GM10847 (cell line): ENCODE results near the gene RPL37.

ENCODE experiments used
- POLR2A ChIP-seq: IDR thresholded peaks from 2 replicates; pipeline ENCODE4 v1.6.1; 2011; ENCODE audit not compliant: insufficient read length; ENCODE audit errors: extremely low read depth

The RPL37 gene

DNA sequence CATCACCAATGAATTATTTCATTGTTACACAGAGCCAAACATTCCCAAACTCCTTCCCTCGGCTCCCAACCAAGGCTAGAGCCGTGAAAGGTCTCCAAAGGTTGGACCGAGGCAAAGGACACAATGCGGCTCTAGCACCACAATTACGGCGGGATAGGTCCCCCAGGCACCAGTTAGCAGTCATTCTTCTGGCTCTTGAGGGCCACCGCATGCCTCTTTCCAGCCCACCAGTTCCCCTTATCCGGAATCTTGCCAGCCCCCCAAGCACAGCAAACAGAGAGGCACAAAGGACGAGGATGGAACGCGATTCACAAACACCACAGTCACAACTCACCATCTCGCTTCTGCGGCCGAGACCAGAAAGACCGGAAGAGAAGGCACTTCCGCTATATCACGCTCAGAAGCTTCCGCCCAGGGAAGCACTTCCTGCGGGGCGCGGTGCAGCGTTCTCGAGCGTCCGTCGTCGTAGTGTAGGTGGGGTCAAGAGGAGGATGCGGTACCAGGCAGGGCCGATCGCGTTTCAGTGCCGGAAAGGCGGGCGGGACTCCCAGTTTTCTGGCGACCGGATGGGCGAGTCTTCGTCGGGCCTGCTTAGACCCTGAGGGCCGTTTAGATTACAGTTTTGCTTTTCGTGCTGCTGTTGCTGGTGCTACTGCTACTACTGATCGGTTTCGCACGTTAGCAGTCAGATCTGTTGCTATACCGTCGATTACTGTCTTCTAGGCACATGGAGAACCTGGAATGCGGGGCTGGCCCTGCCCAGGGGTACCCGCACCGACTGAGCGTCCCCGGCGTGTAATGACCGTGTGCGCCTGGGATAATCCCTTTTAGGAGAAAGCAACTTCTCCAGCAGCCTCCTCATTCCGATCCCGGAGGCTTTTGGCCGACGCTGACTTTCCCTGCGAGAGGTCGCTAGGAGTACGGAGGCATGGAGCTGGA lies at the start of gene RPL37:
Gene RPL37 (minus strand): TSS at position 374 of the 939 bp plus-strand sequence. CDS start 37 bp downstream, at position 337.
- TF ChIP-seq POLR2A = peak; percentile 97

DNA sequence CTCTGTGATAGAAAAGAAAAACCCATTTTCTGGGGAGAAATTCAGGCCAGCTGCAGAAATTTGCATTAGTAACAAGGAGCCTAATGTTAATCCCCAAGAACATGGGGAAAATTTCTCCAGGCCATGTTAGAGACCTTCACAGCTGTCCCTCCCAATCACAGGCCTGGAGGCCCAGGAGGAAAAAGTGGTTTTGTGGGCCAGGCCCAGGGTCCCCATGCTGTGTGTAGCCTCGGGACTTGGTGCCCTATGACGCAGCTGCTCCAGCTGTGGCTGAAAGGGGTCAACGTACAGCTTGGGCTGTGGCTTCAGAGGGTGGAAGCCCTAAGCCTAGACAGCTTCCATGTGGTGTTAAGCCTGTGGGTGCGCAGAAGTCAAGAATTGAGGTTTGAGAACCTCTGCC lies 47.3 kb upstream of the RPL37 start:
- no peak for TF ChIP-seq POLR2A

DNA sequence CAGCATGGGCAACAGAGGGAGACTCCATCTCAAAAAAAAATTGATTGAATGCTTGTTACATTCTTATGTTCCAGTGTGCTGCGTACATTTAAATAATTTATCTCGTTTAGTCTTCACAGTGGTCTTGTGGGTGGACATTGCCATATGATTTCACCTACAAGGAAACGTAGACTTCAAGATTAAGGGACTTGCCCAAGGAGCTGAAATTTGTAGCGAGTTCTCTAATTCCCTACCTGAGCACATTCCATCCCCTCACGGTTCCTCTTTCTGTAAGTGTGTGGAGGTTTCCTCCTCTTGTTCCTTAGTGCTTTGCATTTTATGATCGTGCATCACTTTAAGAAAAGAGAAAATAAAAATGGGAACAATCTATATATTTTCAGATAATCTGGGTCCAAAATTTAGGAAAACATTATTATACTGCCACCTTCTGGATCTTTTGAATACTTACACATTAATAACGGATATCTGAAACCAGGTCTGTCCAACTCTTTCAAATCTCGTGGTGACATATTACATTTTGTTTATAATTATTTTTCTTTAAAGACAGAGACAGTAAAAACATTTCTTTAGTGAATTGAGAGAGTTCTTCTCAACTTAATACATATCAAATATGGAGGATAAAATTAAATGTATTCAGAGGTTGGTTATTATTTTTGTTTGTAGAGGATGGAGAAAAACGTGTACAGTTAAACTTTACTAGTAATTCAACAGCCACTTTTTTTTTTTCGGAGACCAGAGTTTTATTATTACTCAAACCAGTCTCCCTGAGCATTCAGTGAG lies 44.3 kb upstream of the RPL37 start:
- no peak for TF ChIP-seq POLR2A

DNA sequence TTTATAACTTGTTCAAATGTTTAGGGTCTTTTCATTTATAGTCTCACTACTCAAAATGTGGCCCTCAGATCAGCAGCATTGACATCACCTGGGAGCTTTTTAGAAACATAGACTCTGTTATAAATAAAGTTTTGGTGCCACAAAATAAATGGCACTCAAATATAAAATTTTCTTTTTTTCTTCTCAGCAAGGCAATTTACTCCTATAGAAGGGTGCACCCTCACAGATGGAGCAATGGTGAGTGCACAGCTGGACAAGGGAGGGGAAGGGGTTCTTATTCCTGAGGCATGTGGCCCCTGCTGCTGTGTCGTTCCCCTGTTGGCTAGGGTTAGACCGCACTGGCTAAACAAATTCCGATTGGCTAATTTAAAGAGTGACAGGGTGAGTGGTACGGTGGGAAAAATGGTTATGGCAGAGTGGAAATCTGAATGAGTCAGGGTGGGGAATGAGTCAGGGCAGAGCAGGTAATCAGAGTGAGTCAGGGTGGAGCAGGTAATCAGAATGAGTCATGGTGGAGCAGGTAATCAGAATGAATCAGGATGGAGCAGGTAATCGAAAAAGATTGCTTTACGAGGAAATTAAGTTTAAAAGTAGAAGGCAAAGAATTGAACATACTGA lies 42.5 kb upstream of the RPL37 start:
- no peak for TF ChIP-seq POLR2A

DNA sequence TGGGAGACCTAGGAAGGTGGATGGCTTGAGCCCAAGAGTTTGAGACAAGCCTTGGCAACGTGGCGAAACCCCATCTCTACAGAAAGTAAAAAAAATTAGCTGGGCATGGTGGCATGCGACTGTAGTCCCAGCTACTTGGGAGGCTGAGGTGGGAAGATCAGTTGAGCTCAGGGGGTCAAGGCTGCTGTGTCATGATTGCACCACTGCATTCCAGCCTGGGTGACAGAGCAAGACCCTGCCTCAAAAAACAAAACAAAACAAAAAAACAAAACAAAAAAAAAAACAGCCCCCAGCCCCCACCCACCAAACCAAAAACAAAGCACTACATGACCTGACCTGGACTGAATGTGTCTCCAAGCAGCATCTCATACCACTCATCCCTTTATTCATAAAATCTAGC lies 40.9 kb upstream of the RPL37 start:
- no peak for TF ChIP-seq POLR2A

DNA sequence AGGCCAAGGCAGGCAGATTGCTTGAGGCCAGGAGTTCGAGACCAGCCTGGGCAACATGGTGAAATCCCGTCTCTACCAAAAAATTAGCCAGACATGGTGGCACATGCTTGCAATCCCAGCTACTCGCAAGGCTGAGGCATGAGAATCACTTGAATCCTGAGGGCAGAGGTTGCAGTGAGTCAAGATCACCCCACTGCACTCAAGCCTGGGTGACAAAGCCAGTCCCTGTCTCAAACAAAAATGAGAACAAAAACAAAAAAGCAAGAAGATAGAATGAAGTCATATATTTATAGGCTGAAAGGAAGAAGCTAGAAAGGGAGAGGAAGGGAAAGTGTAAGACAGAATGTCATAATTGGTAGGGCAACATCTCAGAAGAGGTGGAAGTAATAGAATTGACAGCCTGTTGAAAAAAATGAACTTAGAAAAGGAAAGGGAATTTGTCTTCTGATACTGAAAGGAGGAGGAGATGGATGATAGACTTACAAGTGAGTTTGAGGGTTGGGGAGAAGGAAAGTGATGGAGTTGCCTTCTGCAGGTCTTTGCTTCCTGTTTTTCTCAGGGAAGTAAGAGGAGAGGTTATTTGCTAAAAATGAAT lies 38.4 kb upstream of the RPL37 start:
- TF ChIP-seq POLR2A = no peak

DNA sequence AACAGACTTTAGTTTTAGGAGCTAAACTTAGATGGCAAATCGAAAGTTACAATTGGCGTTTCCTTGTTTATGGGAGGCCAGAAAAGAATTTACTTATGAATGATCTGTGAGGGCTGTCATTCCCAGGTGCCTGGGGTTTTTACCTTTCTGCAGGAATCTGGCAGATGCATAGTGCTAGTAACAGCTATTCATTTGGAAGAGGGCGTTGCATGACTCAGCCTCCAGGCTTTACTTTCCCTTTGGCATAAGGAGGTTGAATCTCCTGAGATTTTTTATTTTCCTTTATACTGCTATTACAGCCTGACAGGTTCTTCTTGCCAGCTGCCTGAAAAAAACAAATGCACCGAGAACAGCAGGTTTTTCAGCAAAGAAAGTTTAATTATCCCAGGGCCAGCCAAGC lies 36.2 kb upstream of the RPL37 start:
- no peak for TF ChIP-seq POLR2A

DNA sequence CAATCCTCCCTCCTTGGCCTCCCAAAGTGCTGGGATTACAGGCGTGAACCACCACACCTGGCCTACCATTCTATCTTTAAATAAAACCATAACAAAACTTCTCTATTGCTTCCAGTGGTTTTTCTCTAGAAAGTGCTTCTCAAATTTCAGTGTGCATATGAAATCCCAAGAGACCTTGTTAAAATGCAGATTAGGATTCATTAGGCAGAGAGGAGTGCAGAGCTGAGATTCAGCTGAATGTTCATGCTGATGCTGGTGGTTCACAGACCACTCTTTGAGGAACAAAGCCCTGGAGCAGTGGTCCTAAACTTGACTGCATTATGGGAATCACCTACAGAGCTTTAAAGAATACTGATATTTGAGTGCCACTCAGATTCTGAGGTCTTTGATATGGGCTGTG lies 34.4 kb upstream of the RPL37 start:
- TF ChIP-seq POLR2A = no peak

DNA sequence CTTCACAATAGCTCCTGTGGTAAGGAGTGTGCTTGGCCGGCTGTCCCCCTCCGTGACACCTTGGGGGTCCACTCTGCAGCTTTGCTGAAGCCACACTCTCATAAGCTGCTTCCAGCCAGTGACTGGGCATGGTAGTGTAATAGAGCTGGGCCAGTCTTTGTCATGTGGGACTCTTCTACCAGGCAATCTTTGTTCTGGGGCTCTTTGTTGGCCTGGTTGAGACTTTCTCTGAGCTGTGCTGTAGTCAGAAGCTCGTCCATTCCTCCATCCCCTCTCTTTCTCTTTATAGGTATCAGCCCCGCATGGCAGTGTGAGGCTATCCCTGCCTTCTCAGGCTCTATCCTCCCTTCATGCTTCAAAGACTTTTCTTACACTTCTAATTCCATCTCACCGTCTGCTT lies 31.8 kb upstream of the RPL37 start:
- no peak for TF ChIP-seq POLR2A

DNA sequence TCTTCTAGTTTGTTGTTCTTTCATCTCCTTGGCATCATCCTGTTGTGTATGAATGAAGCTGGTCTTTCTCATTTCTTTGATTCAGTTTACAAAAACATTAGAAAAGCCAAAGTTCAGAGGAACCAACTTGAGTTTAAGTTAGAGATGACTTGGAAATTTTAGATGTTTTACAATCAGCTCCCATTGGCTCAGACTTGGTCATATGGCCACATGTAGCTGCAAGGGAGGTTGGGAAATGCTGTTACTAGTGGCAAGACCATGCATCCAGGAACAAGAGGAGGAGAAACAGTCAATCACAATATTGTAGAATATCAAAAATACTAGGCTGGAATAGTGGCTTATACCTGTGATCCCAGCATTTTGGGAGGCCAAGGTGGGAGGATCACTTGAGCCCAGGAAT lies 25.7 kb upstream of the RPL37 start:
- TF ChIP-seq POLR2A = no peak

DNA sequence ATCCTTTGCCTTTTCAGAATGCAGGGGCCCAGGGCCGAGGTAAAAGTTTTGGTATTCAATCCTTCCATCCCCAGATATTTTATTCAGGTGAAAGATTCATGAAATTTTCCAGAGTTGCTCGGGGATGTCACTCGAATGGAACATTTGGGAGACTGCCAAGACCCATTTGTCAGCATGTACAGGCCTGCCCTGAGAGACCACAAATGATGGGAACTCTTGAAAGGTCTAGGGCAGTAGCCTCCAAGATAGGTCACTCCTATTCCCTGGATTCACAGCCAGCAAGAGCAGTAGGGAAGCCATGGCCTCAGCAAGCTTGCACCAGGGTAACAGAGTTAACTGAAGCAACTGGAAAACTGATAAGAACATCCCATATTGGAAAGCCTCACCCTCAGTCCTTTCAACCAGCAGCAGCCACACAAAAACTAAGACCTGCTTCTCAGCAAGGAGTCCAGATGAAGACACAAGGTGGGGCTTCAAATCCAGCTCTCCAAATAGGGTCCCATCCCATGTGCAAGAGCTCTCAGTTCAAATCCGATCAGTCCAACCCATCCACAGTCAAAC lies 18.7 kb upstream of the RPL37 start:
- no peak for TF ChIP-seq POLR2A

DNA sequence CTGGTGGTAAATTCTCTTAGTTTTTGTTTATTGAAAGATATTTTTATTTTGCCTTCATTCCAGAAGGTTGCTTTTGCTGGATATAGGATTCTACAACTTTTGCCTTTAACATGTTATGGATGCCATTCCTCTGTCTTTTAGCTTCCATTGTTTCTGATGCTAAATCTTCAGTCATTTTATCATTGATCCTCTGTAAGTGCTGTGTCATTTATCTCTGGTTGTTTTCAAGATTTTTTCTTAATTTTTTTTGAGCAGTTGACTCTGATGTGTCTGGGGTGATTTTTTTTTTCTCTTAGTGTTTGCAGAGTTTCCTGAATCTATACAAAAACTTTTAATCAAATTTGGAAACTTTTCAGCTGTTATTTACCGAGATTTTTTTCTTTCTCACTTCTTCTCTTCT lies 12.5 kb upstream of the RPL37 start:
- no peak for TF ChIP-seq POLR2A

DNA sequence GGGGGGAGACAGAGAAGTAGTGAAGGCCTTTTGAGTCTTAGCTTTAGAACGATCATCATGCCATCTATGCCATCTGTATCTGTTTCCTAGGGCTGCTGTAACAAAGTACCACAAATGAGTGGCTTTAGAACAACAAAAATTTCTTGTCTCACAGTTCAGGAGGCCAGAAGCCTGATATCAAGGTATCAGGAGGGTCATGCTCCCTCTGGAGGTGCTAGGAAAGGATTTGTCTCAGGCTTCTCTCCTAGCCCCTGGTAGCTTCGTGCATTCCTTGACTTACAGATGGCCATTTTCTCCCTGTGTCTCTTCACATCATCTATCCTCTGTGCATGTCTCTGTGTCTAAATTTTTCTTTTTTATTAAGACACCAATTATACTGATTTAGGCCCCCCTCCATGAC lies 11.3 kb upstream of the RPL37 start:
- TF ChIP-seq POLR2A = no peak

DNA sequence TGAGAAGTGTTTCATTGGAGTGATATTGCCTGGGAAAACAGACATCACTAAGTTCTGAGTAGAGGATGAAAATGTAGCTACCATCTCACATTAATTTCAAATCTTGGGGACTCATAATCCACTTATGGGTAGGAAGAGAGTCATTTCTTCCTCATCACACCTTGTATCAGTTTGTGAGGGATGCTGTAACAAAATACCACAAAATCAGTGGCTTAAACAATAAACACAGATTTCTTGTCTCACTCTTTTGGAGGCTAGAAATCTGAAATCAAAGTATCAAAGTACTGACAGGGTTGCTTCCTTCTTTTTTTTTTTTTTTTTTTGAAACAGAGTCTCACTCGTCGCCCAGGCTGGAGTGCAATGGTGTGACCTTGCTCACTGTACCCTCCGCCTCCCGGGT lies 9.5 kb upstream of the RPL37 start:
- no peak for TF ChIP-seq POLR2A

DNA sequence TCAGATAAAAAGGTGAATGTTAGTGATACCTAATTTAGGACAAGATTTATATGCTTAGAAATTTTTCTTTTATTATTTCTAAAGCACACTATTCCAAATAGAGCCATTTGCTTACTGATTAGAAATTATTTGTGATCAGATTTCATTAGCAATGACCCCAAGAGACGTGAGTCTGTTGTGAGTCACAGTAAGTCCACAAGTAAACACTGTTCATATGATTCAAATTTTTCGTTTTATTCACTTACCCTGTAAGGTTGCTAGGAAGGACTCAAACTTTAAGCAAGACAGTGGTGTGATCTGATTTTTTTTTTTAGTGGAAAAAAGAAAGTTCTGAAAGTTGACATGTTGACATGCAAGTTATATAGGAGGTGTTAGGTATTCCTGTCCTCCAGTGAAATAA lies 7.3 kb upstream of the RPL37 start:
- TF ChIP-seq POLR2A = no peak
